HL-60 (cell line): Measurements from ENCODE around the gene CPZ.

Source experiments
- GABPA ChIP-seq: IDR thresholded peaks from 2 replicates; pipeline ENCODE4 v1.6.1; 2012; ENCODE audit warnings: low read depth
- POLR2AphosphoS5 ChIP-seq: IDR thresholded peaks from 2 replicates; pipeline ENCODE4 v1.6.1; 2012; ENCODE audit warnings: low read depth
- SPI1 ChIP-seq: IDR thresholded peaks from 2 replicates; pipeline ENCODE4 v1.6.1; 2012; ENCODE audit warnings: low read depth, mild to moderate bottlenecking, borderline replicate concordance
- TF ChIP-seq, protein P1 (sequence below): IDR thresholded peaks from one replicate; pipeline ENCODE4 v1.5.1; 2011; ENCODE audit warnings: low read length, control low read depth, inconsistent platforms; ENCODE audit not compliant: insufficient read depth
- TF ChIP-seq, protein P2 (sequence below): IDR thresholded peaks from 2 replicates; pipeline ENCODE4 v1.6.1; 2012; ENCODE audit warnings: low read depth; ENCODE audit not compliant: insufficient replicate concordance

DNA sequence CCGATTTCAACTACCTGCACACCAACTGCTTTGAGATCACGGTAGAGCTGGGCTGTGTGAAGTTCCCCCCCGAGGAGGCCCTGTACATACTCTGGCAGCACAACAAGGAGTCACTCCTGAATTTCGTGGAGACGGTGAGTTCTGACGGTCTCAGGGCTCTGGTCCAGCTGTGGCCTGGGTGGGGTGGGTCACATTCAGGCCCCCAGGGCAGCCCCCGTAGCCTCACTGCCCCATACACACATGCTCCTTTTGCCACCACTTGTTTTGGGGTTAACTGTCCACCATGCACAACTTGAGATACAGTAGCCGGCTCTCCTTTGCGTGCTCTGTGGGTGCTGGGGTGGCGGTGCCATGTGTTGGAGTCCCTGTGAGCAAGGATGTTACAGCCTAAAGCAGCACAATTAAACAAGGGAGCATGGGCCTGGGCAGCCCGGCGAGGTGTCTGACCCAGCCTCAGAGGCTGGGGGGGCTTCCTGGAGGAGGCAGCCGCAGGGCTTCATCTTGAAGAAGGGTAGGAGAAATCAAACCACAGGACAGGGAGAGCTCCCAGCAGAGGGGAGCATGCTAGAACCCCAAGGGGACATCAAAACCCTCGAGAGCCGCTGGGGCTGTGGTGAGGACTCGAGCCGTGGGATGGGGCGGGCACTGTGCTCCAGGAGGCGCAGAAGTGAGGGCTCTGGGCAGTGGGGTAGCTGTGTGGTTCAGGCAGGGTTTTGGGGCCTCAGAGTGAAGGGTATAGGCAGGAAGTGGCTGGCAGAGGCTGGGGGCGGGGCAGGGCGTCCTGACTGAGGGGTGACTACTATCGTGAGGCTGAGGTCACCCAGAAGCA lies 22.0 kb downstream of the CPZ start:
- TF ChIP-seq, protein P1, sequence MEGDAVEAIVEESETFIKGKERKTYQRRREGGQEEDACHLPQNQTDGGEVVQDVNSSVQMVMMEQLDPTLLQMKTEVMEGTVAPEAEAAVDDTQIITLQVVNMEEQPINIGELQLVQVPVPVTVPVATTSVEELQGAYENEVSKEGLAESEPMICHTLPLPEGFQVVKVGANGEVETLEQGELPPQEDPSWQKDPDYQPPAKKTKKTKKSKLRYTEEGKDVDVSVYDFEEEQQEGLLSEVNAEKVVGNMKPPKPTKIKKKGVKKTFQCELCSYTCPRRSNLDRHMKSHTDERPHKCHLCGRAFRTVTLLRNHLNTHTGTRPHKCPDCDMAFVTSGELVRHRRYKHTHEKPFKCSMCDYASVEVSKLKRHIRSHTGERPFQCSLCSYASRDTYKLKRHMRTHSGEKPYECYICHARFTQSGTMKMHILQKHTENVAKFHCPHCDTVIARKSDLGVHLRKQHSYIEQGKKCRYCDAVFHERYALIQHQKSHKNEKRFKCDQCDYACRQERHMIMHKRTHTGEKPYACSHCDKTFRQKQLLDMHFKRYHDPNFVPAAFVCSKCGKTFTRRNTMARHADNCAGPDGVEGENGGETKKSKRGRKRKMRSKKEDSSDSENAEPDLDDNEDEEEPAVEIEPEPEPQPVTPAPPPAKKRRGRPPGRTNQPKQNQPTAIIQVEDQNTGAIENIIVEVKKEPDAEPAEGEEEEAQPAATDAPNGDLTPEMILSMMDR: no peak
- TF ChIP-seq POLR2AphosphoS5: no peak
- TF ChIP-seq, protein P2, sequence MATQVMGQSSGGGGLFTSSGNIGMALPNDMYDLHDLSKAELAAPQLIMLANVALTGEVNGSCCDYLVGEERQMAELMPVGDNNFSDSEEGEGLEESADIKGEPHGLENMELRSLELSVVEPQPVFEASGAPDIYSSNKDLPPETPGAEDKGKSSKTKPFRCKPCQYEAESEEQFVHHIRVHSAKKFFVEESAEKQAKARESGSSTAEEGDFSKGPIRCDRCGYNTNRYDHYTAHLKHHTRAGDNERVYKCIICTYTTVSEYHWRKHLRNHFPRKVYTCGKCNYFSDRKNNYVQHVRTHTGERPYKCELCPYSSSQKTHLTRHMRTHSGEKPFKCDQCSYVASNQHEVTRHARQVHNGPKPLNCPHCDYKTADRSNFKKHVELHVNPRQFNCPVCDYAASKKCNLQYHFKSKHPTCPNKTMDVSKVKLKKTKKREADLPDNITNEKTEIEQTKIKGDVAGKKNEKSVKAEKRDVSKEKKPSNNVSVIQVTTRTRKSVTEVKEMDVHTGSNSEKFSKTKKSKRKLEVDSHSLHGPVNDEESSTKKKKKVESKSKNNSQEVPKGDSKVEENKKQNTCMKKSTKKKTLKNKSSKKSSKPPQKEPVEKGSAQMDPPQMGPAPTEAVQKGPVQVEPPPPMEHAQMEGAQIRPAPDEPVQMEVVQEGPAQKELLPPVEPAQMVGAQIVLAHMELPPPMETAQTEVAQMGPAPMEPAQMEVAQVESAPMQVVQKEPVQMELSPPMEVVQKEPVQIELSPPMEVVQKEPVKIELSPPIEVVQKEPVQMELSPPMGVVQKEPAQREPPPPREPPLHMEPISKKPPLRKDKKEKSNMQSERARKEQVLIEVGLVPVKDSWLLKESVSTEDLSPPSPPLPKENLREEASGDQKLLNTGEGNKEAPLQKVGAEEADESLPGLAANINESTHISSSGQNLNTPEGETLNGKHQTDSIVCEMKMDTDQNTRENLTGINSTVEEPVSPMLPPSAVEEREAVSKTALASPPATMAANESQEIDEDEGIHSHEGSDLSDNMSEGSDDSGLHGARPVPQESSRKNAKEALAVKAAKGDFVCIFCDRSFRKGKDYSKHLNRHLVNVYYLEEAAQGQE: no peak
- TF ChIP-seq SPI1: no peak
- TF ChIP-seq GABPA: no peak
